HepG2 (cell line): ENCODE data around the gene VPS25. TPM values are rescaled to one million over a fixed set of nuclear protein-coding genes. Genes with fewer than 3 reads are reported as not detected.

Experiments used
- BCL6 ChIP-seq: IDR thresholded peaks from 2 replicates; pipeline ENCODE4 v1.6.1; 2016; ENCODE audit warnings: missing genetic modification reagents, missing compliant biosample characterization
- CENPX ChIP-seq: sonication (generic); formaldehyde crosslinking; IDR thresholded peaks from 2 replicates; pipeline ENCODE4 v1.9.0; 2021; ENCODE audit warnings: mild to moderate bottlenecking, missing genetic modification reagents, moderate library complexity
- CREM ChIP-seq, 2 experiments: sonication (generic) in 1 of 2; formaldehyde crosslinking in 1 of 2; IDR thresholded peaks; 2 replicates each; pipeline versions ENCODE4 v1.4.0 to v1.6.1; 2016 to 2020; ENCODE audit warnings: antibody characterized with exemption in 1 of 2, mild to moderate bottlenecking in 1 of 2, missing genetic modification reagents in 1 of 2
- KDM6A ChIP-seq: IDR thresholded peaks from 2 replicates; pipeline ENCODE4 v1.6.1; 2016; ENCODE audit warnings: low read depth
- NCOA1 ChIP-seq: sonication (generic); formaldehyde crosslinking; IDR thresholded peaks from 2 replicates; pipeline ENCODE4 v1.9.0; 2021; ENCODE audit warnings: missing genetic modification reagents
- NFE2L1 ChIP-seq: sonication (generic); formaldehyde crosslinking; IDR thresholded peaks from 2 replicates; pipeline ENCODE4 v1.4.0; 2020; ENCODE audit warnings: missing genetic modification reagents, mild to moderate bottlenecking, borderline replicate concordance
- PRMT3 ChIP-seq: sonication (generic); formaldehyde crosslinking; IDR thresholded peaks from 2 replicates; pipeline ENCODE4 v1.8.1; 2022; ENCODE audit warnings: low read depth, mild to moderate bottlenecking, moderate library complexity, missing genetic modification reagents, borderline replicate concordance
- RBM39 ChIP-seq: fragments of 200-400 bp; formaldehyde crosslinking; IDR thresholded peaks from one replicate; pipeline ENCODE4 v1.6.1; 2018; ENCODE audit warnings: antibody characterized with exemption, mild to moderate bottlenecking, low read depth, low read length; ENCODE audit not compliant: poor library complexity, severe bottlenecking
- SMAD3 ChIP-seq: sonication (generic); formaldehyde crosslinking; IDR thresholded peaks from 2 replicates; pipeline ENCODE4 v1.4.0; 2020; ENCODE audit warnings: missing genetic modification reagents
- SOX5 ChIP-seq: IDR thresholded peaks from 2 replicates; pipeline ENCODE4 v1.6.1; 2016; ENCODE audit warnings: borderline replicate concordance
- SP2 ChIP-seq: sonication (generic); formaldehyde crosslinking; IDR thresholded peaks from 2 replicates; pipeline ENCODE4 v1.5.1; 2020; ENCODE audit warnings: mild to moderate bottlenecking, missing genetic modification reagents
- ZC3H4 ChIP-seq: sonication (generic); formaldehyde crosslinking; IDR thresholded peaks from 2 replicates; pipeline ENCODE4 v1.4.0; 2020; ENCODE audit warnings: missing genetic modification reagents, borderline replicate concordance
- ZNF101 ChIP-seq: sonication (generic); formaldehyde crosslinking; IDR thresholded peaks from 2 replicates; pipeline ENCODE4 v1.4.0; 2020; ENCODE audit warnings: mild to moderate bottlenecking, low read depth, missing genetic modification reagents, borderline replicate concordance
- ZNF225 ChIP-seq: sonication (generic); formaldehyde crosslinking; IDR thresholded peaks from 2 replicates; pipeline ENCODE4 v1.4.0; 2020; ENCODE audit warnings: mild to moderate bottlenecking, missing genetic modification reagents
- ZNF33B ChIP-seq: sonication (generic); formaldehyde crosslinking; IDR thresholded peaks from 2 replicates; pipeline ENCODE4 v1.5.1; 2020; ENCODE audit warnings: mild to moderate bottlenecking, missing genetic modification reagents
- ZNF547 ChIP-seq: sonication (generic); formaldehyde crosslinking; IDR thresholded peaks from 2 replicates; pipeline ENCODE4 v1.5.1; 2020; ENCODE audit warnings: mild to moderate bottlenecking, missing genetic modification reagents
- ZNF563 ChIP-seq: sonication (generic); formaldehyde crosslinking; IDR thresholded peaks from 2 replicates; pipeline ENCODE4 v1.8.0; 2022; ENCODE audit warnings: mild to moderate bottlenecking, moderate library complexity, missing genetic modification reagents
- ZNF605 ChIP-seq: sonication (generic); formaldehyde crosslinking; IDR thresholded peaks from 2 replicates; pipeline ENCODE4 v1.8.0; 2022; ENCODE audit warnings: mild to moderate bottlenecking, missing genetic modification reagents
- ZNF83 ChIP-seq: sonication (generic); formaldehyde crosslinking; IDR thresholded peaks from 2 replicates; pipeline ENCODE4 v1.4.0; 2020; ENCODE audit warnings: missing genetic modification reagents, mild to moderate bottlenecking, borderline replicate concordance
- ZNF841 ChIP-seq: sonication (generic); formaldehyde crosslinking; IDR thresholded peaks from 2 replicates; pipeline ENCODE4 v1.8.1; 2023; ENCODE audit warnings: missing genetic modification reagents, borderline replicate concordance
- ZZZ3 ChIP-seq: sonication (generic); formaldehyde crosslinking; IDR thresholded peaks from 2 replicates; pipeline ENCODE4 v1.4.0; 2020; ENCODE audit warnings: missing genetic modification reagents, mild to moderate bottlenecking, borderline replicate concordance
- polyA plus RNA-seq, 8 experiments: library from polyadenylated mRNA; depleted of rRNA in 3 of 8; stranded (reverse) in 7 of 8; unstranded in 1 of 8; fragments of >200 nt; fragmentation: Illumina TruSeq in 4 of 8; extraction: Trizol in 4 of 8; gene quantifications; 2 replicates each; pipeline versions ENCODE4 v1.2.1 to v1.2.3, GENCODE V29; 2011 to 2016; ENCODE audit warnings: low read depth in 4 of 8, missing spikeins in 1 of 8, mixed read lengths in 1 of 8; ENCODE audit not compliant: insufficient read depth in 1 of 8
- total RNA-seq, 5 experiments: library from RNA; depleted of rRNA; stranded (reverse); fragments of >200 nt; fragmentation: Illumina TruSeq; extraction: Trizol; gene quantifications; 2 replicates each; pipeline ENCODE4 v1.2.3, GENCODE V29; 2016; ENCODE audit warnings: low read depth in 1 of 5
- TF ChIP-seq, protein P1 (sequence below): sonication (generic); formaldehyde crosslinking; IDR thresholded peaks from 2 replicates; pipeline ENCODE4 v1.5.1; 2020; ENCODE audit warnings: missing genetic modification reagents, mild to moderate bottlenecking, borderline replicate concordance
- TF ChIP-seq, protein P2 (sequence below): sonication (generic); formaldehyde crosslinking; IDR thresholded peaks from 2 replicates; pipeline ENCODE4 v1.5.0; 2020; ENCODE audit warnings: mild to moderate bottlenecking, missing genetic modification reagents
- TF ChIP-seq, protein P3 (sequence below): IDR thresholded peaks from 2 replicates; pipeline ENCODE4 v1.6.1; 2016; ENCODE audit warnings: mild to moderate bottlenecking
- TF ChIP-seq, protein P4 (sequence below): sonication (generic); formaldehyde crosslinking; IDR thresholded peaks from 2 replicates; pipeline ENCODE4 v1.5.0; 2020; ENCODE audit warnings: missing genetic modification reagents

The VPS25 gene
- total and polyA plus RNA-seq, 2 of the 13 experiments (the other 11 are each of a cell fraction or from before 2014, with no cell fraction given) = 161 to 249 TPM

DNA sequence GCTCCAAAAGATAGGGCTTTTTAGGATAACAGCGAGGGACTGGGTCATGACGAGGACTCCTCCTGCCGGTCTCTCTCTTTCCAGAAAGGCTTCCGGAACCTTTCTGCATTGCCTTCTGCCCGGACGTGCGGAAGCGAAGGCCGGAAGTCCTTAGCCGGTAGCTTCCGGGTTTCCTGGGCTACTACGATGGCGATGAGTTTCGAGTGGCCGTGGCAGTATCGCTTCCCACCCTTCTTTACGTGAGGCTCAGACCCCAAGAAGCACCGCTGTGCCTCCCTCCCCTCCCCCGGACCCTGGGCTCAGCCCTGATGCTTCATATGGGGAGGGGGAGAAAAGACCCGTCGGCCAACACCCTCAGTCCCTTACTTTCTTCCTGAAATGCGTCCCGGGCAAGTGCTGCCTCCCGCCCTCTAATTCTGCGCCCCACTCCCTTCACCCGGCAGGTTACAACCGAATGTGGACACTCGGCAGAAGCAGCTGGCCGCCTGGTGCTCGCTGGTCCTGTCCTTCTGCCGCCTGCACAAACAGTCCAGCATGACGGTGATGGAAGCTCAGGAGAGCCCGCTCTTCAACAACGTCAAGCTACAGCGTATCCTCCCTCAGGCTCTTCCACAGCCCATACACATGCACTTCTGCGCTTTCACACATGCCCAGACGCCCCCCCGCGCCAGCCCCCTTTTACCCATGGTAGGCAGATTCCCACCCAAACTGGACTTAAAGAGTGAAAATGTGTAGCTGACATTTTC lies at the start of gene VPS25 (continued):
- peak; percentile 91 for TF ChIP-seq ZNF225
- TF ChIP-seq ZNF547 (CRISPR knock-in tag) = peak; percentile 67; the same call in 1 of the 2 replicates
- TF ChIP-seq BCL6 (CRISPR knock-in tag) = peak; percentile 84
- peak; percentile 86; the same call in 1 of the 2 replicates for TF ChIP-seq ZC3H4
- TF ChIP-seq SMAD3 (CRISPR knock-in tag) = peak; percentile 99
- TF ChIP-seq RBM39 = peak; percentile 72
- TF ChIP-seq ZNF33B (CRISPR knock-in tag) = no peak; the same call in 1 of the 2 replicates
- TF ChIP-seq ZZZ3 = peak; percentile 84; the same call in 1 of the 2 replicates
- TF ChIP-seq, protein P1, sequence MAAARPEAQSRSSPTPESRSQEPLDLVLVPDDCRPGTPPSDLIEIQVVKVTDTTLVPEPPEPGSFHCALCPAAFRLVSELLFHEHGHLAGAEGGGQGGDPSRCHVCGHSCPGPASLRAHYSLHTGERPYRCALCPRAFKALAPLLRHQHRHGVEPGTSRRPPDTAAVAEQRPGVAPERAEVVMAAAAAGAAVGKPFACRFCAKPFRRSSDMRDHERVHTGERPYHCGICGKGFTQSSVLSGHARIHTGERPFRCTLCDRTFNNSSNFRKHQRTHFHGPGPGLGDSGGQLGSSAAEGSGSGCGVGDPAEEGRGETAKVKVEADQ (CRISPR knock-in tag) = no peak
- no peak for TF ChIP-seq CENPX
- no peak for TF ChIP-seq ZNF841 (CRISPR knock-in tag)
- no peak for TF ChIP-seq ZNF83 (CRISPR knock-in tag)
- peak; percentile 45; the same call in 1 of the 2 replicates for TF ChIP-seq SP2 (CRISPR knock-in tag)
- TF ChIP-seq NFE2L1 (CRISPR knock-in tag) = peak; percentile 84; the same call in 1 of the 2 replicates
- no peak for TF ChIP-seq KDM6A (CRISPR knock-in tag)
- 0 out of 2 replicates have a peak, but pooled peaks have one; percentile 50 for TF ChIP-seq ZNF101 (CRISPR knock-in tag)
- TF ChIP-seq ZNF563 (CRISPR knock-in tag) = peak; percentile 83; the same call in 1 of the 2 replicates
- TF ChIP-seq, protein P2, sequence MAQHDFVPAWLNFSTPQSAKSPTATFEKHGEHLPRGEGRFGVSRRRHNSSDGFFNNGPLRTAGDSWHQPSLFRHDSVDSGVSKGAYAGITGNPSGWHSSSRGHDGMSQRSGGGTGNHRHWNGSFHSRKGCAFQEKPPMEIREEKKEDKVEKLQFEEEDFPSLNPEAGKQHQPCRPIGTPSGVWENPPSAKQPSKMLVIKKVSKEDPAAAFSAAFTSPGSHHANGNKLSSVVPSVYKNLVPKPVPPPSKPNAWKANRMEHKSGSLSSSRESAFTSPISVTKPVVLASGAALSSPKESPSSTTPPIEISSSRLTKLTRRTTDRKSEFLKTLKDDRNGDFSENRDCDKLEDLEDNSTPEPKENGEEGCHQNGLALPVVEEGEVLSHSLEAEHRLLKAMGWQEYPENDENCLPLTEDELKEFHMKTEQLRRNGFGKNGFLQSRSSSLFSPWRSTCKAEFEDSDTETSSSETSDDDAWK (CRISPR knock-in tag) = no peak
- peak; percentile 54; the same call in 1 of the 2 replicates for TF ChIP-seq NCOA1 (CRISPR knock-in tag)
- TF ChIP-seq, protein P3, sequence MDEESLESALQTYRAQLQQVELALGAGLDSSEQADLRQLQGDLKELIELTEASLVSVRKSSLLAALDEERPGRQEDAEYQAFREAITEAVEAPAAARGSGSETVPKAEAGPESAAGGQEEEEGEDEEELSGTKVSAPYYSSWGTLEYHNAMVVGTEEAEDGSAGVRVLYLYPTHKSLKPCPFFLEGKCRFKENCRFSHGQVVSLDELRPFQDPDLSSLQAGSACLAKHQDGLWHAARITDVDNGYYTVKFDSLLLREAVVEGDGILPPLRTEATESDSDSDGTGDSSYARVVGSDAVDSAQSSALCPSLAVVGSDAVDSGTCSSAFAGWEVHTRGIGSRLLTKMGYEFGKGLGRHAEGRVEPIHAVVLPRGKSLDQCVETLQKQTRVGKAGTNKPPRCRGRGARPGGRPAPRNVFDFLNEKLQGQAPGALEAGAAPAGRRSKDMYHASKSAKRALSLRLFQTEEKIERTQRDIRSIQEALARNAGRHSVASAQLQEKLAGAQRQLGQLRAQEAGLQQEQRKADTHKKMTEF (CRISPR knock-in tag) = peak; percentile 92
- peak; percentile 75 for TF ChIP-seq ZNF605 (CRISPR knock-in tag)
- TF ChIP-seq, protein P4, sequence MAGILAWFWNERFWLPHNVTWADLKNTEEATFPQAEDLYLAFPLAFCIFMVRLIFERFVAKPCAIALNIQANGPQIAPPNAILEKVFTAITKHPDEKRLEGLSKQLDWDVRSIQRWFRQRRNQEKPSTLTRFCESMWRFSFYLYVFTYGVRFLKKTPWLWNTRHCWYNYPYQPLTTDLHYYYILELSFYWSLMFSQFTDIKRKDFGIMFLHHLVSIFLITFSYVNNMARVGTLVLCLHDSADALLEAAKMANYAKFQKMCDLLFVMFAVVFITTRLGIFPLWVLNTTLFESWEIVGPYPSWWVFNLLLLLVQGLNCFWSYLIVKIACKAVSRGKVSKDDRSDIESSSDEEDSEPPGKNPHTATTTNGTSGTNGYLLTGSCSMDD (CRISPR knock-in tag) = 0 out of 2 replicates have a peak, but pooled peaks have one; percentile 54
- TF ChIP-seq CREM (IDR thresholded peaks at IDR 0.05) = peak; percentile 57; the same call in 1 of the 2 replicates
- TF ChIP-seq CREM (CRISPR knock-in tag; IDR thresholded peaks at IDR 0.05) = no peak
- peak; percentile 61; the same call in 1 of the 2 replicates for TF ChIP-seq PRMT3
- TF ChIP-seq SOX5 = peak; percentile 71; the same call in 1 of the 2 replicates
